C4-2B (cell line): ENCODE measurements around the gene CHCT1.

ENCODE experiments used
- H3K27ac ChIP-seq: fragments of 450-650 bp; 2 replicates; pipeline ENCODE4 v1.5.1; 2017
- CTCF ChIP-seq: fragments of 450-650 bp; conservative IDR thresholded peaks from 2 replicates; pipeline ENCODE4 v1.5.1; 2017; ENCODE audit warnings: mild to moderate bottlenecking
- ZFX ChIP-seq: fragments of 450-650 bp; IDR thresholded peaks from 2 replicates; pipeline ENCODE4 v1.6.1; 2017

The CHCT1 gene

DNA sequence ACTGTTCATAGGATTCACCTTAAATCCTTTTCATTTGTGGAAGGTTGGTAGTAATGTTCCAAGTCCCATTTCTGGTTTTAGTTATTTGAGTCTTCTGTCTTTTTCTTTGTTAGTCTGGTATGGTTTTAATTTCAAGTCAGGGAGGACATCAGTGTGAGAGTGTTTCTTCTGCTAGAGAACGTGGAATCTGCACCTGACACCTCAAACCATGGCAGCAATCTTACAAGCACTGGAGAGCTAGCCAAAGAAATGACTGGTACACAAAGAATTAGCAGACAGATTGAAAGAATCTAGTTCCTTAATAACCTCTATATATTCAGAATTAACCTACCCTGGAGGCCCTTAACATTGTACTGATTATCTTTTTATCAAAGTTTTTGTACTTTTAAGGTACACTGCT lies 50.2 kb downstream of the CHCT1 start:
- H3K27ac ChIP-seq = no peak overlapping the region
- TF ChIP-seq CTCF (no peak), ZFX (no peak)

DNA sequence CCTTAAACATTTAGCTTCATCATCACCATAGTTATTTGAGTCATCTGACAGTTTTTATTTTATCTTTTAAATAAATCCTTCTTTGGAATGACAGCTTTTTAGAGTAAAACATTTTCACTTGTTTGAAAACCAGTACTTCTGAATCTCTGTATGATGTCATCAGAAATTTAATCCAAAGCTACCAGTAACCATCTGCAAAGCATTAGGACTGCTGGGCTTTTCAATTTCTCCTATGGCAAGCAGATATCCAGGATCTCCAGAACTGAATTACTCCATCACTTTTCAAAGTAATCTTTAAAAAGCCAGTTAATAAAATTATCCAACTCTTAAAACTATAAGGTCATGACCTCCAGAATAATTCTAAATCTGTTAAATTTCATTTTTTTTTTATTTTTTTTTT lies 51.5 kb downstream of the CHCT1 start:
- TF ChIP-seq CTCF (no peak), ZFX (no peak)
- H3K27ac ChIP-seq = no peak overlapping the region
